Activated CD4-positive, CD25-positive, alpha-beta regulatory T cell treated with anti-CD3 and anti-CD28 coated beads, Interleukin-2, amount 50 U/mL, for 72 hours (primary cell): ENCODE data around the gene YOD1.
A peak's percentile ranks its signal among the peaks of the same experiment; 100 is the strongest.

Experiments used
- DNase-seq: peaks from one replicate; pipeline ENCODE4 v3.0.0; 2021

YOD1 gene

DNA sequence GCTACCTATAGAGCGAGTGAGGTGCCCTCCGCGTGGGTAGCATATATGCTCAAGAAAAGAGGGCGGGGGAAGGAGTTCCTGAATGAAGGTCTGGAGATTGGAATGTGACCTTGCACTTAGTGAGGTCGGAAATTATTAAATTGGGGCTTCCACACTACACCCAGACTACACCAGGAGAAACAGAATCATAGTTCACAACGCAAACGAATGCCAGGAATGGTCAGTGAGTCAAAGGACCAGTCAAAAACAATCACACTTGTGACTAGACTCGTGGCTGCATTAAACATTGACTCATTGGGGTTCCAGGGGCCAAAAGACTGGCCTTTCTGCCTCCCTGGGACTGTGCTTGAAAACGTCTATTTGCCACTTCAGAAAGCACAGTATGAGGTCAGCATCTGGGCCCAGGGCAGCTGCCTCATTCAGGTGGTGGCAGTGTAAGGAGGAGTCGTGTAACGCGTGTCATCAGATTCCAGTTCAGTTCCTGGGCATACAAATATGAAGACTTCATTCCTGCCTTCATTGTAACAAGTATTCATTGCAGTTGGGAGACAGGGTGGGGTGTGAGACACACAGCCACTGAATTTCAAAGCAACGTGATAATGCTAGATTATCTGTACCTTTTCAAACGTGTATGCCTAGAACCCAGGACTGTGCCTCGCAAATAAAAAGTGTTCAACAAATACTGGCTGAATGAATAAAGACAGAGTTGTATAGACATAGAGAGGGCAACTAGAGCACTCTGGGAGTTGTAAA lies at the start of gene YOD1:
YOD1 (minus strand) TSS at position 18 of the 753 bp plus-strand sequence. CDS start 178 bp downstream, outside the sequence.
- no peak for DNase-seq

DNA sequence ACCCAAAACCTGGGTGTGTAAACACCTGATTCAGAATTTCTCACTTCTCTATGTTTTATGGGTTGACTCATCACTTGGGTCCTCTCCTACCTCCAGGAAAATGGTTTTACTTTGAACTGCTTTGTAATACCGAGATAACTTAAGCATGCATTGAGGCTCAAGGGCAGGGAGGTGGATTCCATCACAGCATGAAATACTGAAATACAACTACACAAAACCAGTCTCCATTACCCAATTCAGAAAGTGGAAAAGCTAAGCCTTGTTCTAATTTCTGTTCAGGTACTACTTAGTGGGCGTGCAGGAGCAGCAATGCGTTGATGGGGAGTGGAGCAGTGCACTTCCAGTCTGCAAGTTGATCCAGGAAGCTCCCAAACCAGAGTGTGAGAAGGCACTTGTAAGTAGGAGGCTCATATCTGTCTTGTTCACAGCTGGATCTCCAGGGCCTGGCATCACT lies 46.9 kb upstream of the YOD1 start:
- DNase-seq = no peak

DNA sequence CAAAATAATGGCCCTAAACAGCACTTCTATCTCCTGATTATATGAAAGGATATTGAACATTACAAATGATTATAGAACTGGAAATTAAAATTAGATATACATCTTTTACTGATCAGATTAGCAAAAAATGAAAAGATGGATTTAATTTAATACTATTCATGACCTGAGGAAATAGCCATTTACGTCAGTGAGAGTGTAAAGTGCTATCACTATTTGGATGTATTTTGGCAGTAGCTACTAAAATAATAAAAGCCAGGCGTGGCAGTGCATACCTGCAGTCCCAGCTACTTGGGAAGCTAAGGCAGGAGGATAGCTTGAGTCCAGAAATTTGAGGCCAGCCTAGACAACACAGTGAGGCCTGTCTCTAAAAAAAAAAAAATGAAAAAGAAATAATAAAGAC lies 42.9 kb upstream of the YOD1 start:
- no peak for DNase-seq

- DNase-seq = no peak
Measured at GRCh38 chr1:207091200-207091908, 40.3 kb upstream of the YOD1 start.

DNA sequence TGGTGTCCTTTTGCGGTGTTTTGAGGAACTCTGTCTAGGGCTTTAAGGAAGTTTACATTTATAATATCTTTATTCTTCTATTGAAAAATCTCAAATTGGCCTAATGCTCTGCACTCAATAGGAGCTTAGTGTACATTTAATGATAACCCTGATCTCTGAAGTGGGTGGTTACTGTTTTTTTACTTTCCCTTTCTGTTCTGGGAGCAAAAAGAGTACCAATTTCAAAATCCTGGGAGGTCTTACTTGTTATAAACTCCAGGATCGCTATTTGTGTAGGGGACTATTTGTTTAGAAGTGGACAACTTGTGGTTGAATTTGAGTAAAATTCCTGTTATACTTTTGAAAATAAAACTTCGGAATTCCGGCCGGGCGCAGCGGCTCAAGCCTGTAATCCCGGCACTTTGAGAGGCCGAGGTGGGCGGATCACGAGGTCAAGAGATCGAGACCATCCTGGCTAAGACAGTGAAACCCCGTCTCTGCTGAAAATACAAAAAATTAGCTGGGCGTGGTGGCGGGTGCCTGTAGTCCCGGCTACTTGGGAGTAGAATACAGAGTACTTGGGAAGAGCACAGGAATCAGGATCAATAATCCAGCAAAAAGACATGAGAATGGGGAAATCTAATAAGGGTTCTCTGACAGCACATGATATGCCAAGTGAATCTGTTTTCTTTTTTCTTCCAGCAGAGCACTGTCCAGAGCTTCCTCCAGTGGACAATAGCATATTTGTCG lies 38.8 kb upstream of the YOD1 start:
- DNase-seq = no peak

GRCh38 chr1:207088701-207089626 lies 38.0 kb upstream of the YOD1 start, which contains the start of gene C4BPB:
TSS of gene C4BPB (plus strand) at chr1:207088860. CDS start at chr1:207089532, 672 bp downstream.
- no peak for DNase-seq

GRCh38 chr1:207088161-207088560 lies 37.2 kb upstream of the YOD1 start:
- DNase-seq = no peak

DNA sequence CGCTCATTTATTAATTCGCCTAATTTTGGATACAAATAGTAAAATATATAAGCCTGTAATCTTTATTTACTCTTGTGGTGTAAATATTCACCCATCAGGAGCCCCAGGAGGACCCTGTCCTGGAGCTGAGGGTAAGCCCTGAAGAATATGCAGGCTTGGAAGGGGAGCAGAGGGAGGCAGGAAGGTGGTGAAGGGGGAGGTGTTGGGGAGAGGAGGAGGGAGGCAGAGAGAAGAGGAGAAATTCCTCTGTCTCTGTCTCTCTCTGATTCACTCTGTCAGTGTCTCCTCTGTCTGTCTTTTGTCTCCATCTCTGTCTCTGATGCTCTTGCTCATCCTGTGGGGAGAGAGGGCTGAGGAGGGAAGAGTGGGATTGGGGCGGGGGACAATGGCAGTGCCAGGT lies 34.9 kb upstream of the YOD1 start:
- no peak for DNase-seq

GRCh38 chr1:207084701-207085180 lies 33.7 kb upstream of the YOD1 start:
- no peak for DNase-seq

- DNase-seq = no peak
Measured at GRCh38 chr1:207084232-207084631, 33.2 kb upstream of the YOD1 start.

- DNase-seq = no peak
Measured at GRCh38 chr1:207081806-207082205, 30.8 kb upstream of the YOD1 start.

DNA sequence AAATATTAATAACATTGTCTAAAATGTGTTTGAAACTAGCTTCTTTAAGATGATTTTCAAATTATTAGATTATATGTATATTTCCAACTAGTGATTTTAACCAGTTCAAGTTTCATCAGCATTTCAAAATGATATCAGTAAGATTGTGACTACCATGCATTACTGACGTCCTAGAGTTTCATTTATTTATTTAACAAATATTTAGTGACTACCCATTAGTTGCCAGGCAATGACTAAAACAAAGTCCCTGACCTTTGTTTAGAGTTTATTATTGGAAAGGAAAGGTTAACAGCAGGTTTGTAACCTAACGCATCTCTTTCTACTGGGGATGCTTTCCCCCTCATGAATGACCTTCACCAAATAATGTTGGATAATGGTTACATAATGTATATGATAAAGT lies 30.1 kb upstream of the YOD1 start:
- DNase-seq = no peak

DNA sequence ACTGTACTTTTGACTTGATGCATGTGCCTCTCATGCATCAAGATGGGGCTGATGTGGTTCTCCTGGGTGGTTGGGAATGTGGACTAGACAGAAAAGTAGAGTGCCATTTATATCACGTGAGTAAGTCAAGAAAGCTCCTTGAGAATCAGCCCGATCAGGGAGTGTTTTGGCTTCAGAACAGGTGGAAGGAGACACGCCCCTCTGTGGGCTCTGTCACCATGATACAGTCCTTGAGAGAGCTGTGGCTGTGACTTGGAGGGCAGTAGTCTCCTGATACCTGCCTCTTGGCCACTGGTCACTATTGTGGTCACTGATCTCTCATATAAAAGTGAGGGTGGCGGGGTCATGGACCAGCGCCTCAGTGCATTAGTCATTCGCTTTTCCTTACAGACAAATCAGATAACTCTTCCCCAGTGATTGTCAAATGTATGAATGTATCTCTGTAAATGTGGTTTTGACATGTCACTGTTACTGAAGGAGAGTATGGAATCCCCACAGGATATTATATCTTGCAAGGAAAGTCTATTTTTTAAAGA lies 28.8 kb upstream of the YOD1 start:
- no peak for DNase-seq

DNA sequence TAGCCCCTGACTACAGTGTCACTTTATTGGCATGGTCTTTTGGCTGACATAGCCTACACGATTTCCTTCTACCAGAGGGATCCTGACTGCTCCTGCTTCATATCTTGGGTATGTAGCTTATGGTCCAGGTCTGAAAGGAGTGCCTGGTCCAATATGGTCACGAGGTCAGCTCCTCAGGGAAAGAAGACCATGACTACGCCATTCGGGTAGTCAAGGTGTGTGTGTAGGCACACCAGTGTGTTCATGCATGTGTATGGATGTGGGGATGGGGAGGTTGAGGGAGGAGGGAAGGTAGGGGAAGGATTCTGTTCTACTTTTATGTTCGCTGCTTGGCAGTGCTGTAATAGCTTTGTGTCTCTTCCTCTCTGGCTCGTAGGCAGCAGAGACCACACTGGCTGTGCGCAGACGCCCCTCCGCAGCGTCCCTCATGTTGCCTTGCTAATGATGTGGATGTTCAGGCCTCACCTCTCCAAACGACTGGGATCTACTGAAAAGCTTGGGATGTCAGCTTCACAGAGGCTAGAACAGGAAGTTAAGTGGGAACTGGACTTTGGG lies 27.6 kb upstream of the YOD1 start:
- DNase-seq = no peak

- peak; percentile 52 for DNase-seq
Measured at GRCh38 chr1:207077470-207078377, 26.7 kb upstream of the YOD1 start.

- DNase-seq = no peak
Measured at GRCh38 chr1:207077012-207077411, 26.0 kb upstream of the YOD1 start.

- no peak for DNase-seq
Measured at GRCh38 chr1:207076181-207076955, 25.4 kb upstream of the YOD1 start.

DNA sequence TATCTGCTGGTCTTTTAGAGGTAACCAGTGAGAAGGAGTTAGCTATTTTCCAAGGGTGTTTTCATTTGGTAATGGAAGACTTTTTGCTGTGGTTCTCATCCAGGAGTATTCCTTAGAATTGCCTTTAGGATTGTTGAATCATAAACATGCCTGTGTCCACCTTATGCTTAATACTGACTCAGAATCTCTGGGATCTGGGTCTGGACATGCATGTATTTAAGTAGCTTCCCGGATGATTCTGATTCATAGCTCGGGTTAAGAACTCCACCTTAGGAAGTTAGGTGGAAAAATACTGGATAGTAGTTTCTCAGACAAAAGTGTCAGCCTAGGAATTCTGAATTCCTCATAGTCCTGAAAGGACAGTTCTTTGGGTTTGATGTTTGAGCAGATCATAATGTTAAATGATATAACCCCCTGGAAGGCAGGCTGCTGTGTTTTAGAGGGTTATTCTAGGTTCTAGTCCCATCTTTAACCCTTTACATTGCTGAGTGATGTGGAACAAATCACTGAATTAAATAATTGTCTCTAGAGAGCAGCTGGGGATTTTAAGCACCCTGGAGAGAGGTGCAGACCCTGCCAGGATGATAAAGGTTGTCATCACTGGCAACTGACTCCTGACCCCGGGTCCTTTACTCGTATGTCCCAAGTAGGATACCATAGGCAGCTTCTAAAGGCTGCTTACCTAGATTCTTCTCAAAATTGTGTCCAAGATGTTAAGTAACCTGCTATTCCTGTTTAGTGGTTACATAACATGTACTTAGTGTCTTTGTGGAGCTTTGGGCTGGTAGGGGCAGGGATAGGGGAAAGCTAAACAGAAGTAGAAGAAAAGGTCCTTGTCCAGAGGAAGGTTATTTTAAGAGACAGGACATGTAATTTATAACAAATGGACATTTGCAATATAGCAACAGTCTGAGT lies 23.2 kb upstream of the YOD1 start:
- DNase-seq = no peak

DNA sequence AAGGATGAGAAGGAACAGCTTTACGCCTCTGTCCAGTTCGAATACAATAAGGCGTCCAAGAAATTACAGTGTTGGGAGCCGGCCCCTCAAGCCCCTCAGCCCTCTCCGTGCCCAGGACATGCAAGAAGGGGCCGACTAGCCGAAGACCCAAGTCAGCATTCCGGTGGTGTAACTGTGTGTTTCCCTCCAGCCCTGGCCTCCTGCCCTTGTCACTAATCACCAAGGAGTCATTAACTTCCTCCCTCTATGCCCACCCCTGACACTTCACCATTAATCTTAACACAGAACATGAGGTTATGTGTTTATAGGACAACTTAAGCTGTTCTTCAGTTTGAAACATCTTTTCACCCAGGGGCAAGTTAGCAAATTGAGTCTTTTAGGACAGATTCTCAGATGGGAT lies 21.2 kb upstream of the YOD1 start:
- no peak for DNase-seq
